GM23338 (cell line): ENCODE data around the gene YBX2. TPM values are rescaled to one million over a fixed set of nuclear protein-coding genes. Genes with fewer than 3 reads are reported as not detected.

Source experiments
- ATAC-seq: fragments of 200-7000 bp; cut with Tn5 transposase; 3 replicates; pipeline ENCODE4 v1.9.1; 2020
- DNase-seq: peaks from one replicate; pipeline ENCODE4 v3.0.0-alpha.2; 2015; ENCODE audit warnings: low spot score
- H2AFZ ChIP-seq: fragments of 200-600 bp; sonication (generic); 2 replicates; pipeline ENCODE4 v1.8.0; 2016; ENCODE audit warnings: antibody characterized with exemption, mild to moderate bottlenecking, moderate library complexity
- H3F3A ChIP-seq: fragments of 200-600 bp; sonication (generic); replicated peaks from 2 replicates; pipeline ENCODE4 v1.8.0; 2017; ENCODE audit warnings: antibody characterized with exemption, mixed run types, low read depth
- H3K27ac ChIP-seq: fragments of 200-600 bp; sonication (generic); 2 replicates; pipeline ENCODE4 v1.6.1; 2016; ENCODE audit warnings: low read depth
- H3K27me3 ChIP-seq: fragments of 200-600 bp; sonication (generic); 2 replicates; pipeline ENCODE4 v1.8.0; 2016; ENCODE audit warnings: mild to moderate bottlenecking, mixed run types, moderate library complexity; ENCODE audit not compliant: insufficient read depth
- H3K36me3 ChIP-seq: fragments of 200-600 bp; sonication (generic); 2 replicates; pipeline ENCODE4 v1.8.0; 2016; ENCODE audit warnings: mild to moderate bottlenecking; ENCODE audit not compliant: insufficient read depth
- H3K4me1 ChIP-seq: fragments of 200-600 bp; sonication (generic); 2 replicates; pipeline ENCODE4 v1.8.0; 2016; ENCODE audit warnings: mild to moderate bottlenecking, moderate library complexity; ENCODE audit not compliant: insufficient read depth
- H3K4me2 ChIP-seq: fragments of 200-600 bp; sonication (generic); 2 replicates; pipeline ENCODE4 v1.7.1; 2017; ENCODE audit warnings: mixed run types
- H3K4me3 ChIP-seq: fragments of 200-600 bp; sonication (generic); 2 replicates; pipeline ENCODE4 v1.6.1; 2016; ENCODE audit warnings: mixed run types
- H3K79me2 ChIP-seq: fragments of 200-600 bp; sonication (generic); replicated peaks from 2 replicates; pipeline ENCODE4 v1.8.0; 2017; ENCODE audit warnings: mild to moderate bottlenecking; ENCODE audit not compliant: insufficient read depth
- H3K9me2 ChIP-seq: fragments of 200-600 bp; sonication (generic); 2 replicates; pipeline ENCODE4 v1.8.0; 2017; ENCODE audit not compliant: insufficient read depth
- H4K20me1 ChIP-seq: fragments of 200-600 bp; sonication (generic); replicated peaks from 2 replicates; pipeline ENCODE4 v1.8.0; 2017; ENCODE audit warnings: mild to moderate bottlenecking; ENCODE audit not compliant: insufficient read depth
- H3K27ac Mint-ChIP-seq: 2 replicates; pipeline ENCODE4 v1.8.0; 2020; ENCODE audit warnings: inconsistent platforms, mild to moderate bottlenecking, moderate library complexity, mixed read lengths
- H3K27me3 Mint-ChIP-seq: 3 replicates; pipeline ENCODE4 v1.8.0; 2022; ENCODE audit warnings: low read depth, mild to moderate bottlenecking, moderate library complexity, mixed read lengths, inconsistent platforms; ENCODE audit not compliant: insufficient read depth, poor library complexity
- H3K36me3 Mint-ChIP-seq: 3 replicates; pipeline ENCODE4 v1.8.0; 2021; ENCODE audit warnings: low read depth, mild to moderate bottlenecking, inconsistent platforms, moderate library complexity, mixed read lengths
- H3K4me1 Mint-ChIP-seq: 3 replicates; pipeline ENCODE4 v1.8.0; 2020; ENCODE audit warnings: mild to moderate bottlenecking, inconsistent platforms, mixed read lengths
- H3K4me3 Mint-ChIP-seq: 3 replicates; pipeline ENCODE4 v1.8.0; 2021; ENCODE audit warnings: moderate library complexity, mild to moderate bottlenecking, inconsistent platforms, mixed read lengths
- H3K9me3 Mint-ChIP-seq: 3 replicates; pipeline ENCODE4 v1.8.0; 2020; ENCODE audit warnings: moderate library complexity, mild to moderate bottlenecking, inconsistent platforms, mixed read lengths
- CREB1 ChIP-seq: fragments of 250-450 bp; sonication (Bioruptor Pico); IDR thresholded peaks from 2 replicates; pipeline ENCODE4 v1.5.0; 2020; ENCODE audit warnings: low read depth, mild to moderate bottlenecking, moderate library complexity
- ETS1 ChIP-seq: IDR thresholded peaks from 2 replicates; pipeline ENCODE4 v1.6.1; 2016; ENCODE audit warnings: antibody characterized with exemption
- EZH2 ChIP-seq: fragments of 200-600 bp; sonication (generic); IDR thresholded peaks from one replicate; pipeline ENCODE4 v1.8.0; 2017; ENCODE audit warnings: antibody characterized with exemption, mild to moderate bottlenecking, low read depth; ENCODE audit not compliant: unreplicated experiment
- EZH2phosphoT487 ChIP-seq: fragments of 200-600 bp; sonication (generic); IDR thresholded peaks from one replicate; pipeline ENCODE4 v1.8.1; 2018; ENCODE audit warnings: antibody characterized with exemption; ENCODE audit not compliant: unreplicated experiment
- JUNB ChIP-seq: IDR thresholded peaks from one replicate; pipeline ENCODE4 v1.6.1; 2016; ENCODE audit warnings: antibody characterized with exemption; ENCODE audit not compliant: unreplicated experiment
- NANOG ChIP-seq: IDR thresholded peaks from 2 replicates; pipeline ENCODE4 v1.6.1; 2016; ENCODE audit warnings: antibody characterized with exemption, borderline replicate concordance
- POLR2AphosphoS5 ChIP-seq: IDR thresholded peaks from 2 replicates; pipeline ENCODE4 v1.6.1; 2016; ENCODE audit warnings: antibody characterized with exemption, low read depth
- REST ChIP-seq: IDR thresholded peaks from one replicate; pipeline ENCODE4 v1.6.1; 2018; ENCODE audit warnings: antibody characterized with exemption; ENCODE audit not compliant: unreplicated experiment
- STAT1 ChIP-seq: IDR thresholded peaks from one replicate; pipeline ENCODE4 v1.6.1; 2016; ENCODE audit warnings: antibody characterized with exemption; ENCODE audit not compliant: unreplicated experiment
- ZNF114 ChIP-seq: fragments of 250-450 bp; sonication (Bioruptor Pico); IDR thresholded peaks from 2 replicates; pipeline ENCODE4 v1.5.0; 2020; ENCODE audit warnings: mild to moderate bottlenecking, moderate library complexity
- ZNF331 ChIP-seq: fragments of 250-450 bp; sonication (Bioruptor Pico); IDR thresholded peaks from 2 replicates; pipeline ENCODE4 v1.5.0; 2020; ENCODE audit warnings: low read depth, mild to moderate bottlenecking, moderate library complexity
- polyA plus RNA-seq: library from polyadenylated mRNA; unstranded; fragments of >200 nt; fragmentation: Nextera tagmentation; extraction: Ambion mirVana; gene quantifications from 2 replicates; pipeline ENCODE4 v1.2.1, GENCODE V29; 2016
- total RNA-seq: library from RNA; depleted of rRNA; stranded (reverse); fragments of >200 nt; shearing (Covaris generic); gene quantifications from 2 replicates; pipeline ENCODE4 v1.2.3, GENCODE V29; 2014
- TF ChIP-seq, protein P1 (sequence below), 2 experiments: fragments of 200-600 bp in 1 of 2; sonication (generic) in 1 of 2; conservative IDR thresholded peaks; 2 replicates each; pipeline versions ENCODE4 v1.5.1 to v1.6.1; 2016 to 2017; ENCODE audit warnings: antibody characterized with exemption in 2 of 2, low read depth in 2 of 2, mild to moderate bottlenecking in 2 of 2, moderate library complexity in 1 of 2
- TF ChIP-seq, protein P2 (sequence below): fragments of 250-450 bp; sonication (Bioruptor Pico); IDR thresholded peaks from 2 replicates; pipeline ENCODE4 v1.5.0; 2020; ENCODE audit warnings: mild to moderate bottlenecking, moderate library complexity

Gene YBX2
- total and polyA plus RNA-seq, 2 experiments from 2014 or later, result 22.5 to 36.5 TPM

DNA sequence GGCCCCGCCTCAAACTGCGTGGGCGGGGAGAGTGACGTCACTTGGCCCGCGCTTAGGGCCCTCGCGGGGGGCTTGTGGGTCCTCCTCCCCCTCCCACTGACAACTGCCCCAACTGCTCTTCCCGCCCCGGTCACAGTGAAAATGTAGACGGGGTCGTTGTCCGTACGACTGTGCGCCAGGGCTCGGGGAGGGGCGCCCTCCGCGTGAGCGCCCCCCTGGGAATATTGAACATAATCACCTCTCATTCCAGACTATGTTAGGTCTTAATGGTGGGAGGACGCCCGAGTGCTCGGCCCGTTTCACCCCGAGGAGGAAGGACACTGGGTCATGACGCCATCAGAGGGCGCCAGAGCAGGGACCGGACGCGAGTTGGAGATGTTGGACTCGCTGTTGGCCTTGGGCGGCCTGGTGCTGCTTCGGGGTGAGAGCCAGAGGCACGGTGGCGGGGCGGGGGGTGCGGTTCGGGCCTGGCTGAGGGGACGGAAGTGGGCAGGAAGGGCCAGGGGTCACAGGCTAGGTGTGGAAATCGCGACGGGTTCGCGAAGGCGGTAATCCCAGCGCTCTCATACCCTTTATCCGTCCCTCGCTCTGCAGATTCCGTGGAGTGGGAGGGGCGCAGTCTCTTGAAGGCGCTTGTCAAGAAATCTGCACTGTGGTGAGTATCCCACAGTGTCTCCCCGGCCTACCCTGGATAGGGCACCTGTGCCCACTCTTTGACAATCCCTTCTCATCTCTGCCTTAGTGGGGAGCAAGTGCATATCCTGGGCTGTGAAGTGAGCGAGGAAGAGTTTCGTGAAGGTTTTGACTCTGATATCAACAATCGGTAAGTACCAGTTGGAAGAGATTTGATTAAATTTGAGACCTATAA is 42.0 kb downstream of the YBX2 start, which contains the start of gene ELP5:
TSS of gene ELP5 (plus strand) at position 40 of the 868 bp plus-strand sequence. CDS start at position 376, 336 bp downstream.
- peak within 1 kb of the TSS; percentile 98 for H3K4me2 ChIP-seq
- Mint-ChIP-seq H3K27me3 (peaks cover 18% of the 10 kb centered on the region), H3K27ac (peak within 1 kb of the TSS; percentile 100), H3K4me3 (peak within 1 kb of the TSS; percentile 91), H3K4me1 (peaks cover 28% of the 10 kb centered on the region), H3K36me3 (peaks cover 45% of the 10 kb centered on the region), H3K9me3 (peaks cover 3% of the 10 kb centered on the region; the same call in 2 of the 3 replicates)
- no peak for TF ChIP-seq ZNF331
- TF ChIP-seq, protein P1, sequence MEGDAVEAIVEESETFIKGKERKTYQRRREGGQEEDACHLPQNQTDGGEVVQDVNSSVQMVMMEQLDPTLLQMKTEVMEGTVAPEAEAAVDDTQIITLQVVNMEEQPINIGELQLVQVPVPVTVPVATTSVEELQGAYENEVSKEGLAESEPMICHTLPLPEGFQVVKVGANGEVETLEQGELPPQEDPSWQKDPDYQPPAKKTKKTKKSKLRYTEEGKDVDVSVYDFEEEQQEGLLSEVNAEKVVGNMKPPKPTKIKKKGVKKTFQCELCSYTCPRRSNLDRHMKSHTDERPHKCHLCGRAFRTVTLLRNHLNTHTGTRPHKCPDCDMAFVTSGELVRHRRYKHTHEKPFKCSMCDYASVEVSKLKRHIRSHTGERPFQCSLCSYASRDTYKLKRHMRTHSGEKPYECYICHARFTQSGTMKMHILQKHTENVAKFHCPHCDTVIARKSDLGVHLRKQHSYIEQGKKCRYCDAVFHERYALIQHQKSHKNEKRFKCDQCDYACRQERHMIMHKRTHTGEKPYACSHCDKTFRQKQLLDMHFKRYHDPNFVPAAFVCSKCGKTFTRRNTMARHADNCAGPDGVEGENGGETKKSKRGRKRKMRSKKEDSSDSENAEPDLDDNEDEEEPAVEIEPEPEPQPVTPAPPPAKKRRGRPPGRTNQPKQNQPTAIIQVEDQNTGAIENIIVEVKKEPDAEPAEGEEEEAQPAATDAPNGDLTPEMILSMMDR (conservative IDR thresholded peaks at IDR 0.05; ENCODE audit: low read depth in 2 of 2), result peak; percentile 7 to 59; a peak in 2 of 4 replicates
- no peak for TF ChIP-seq NANOG
- TF ChIP-seq POLR2AphosphoS5, result peak; percentile 91
- TF ChIP-seq ETS1, result peak; percentile 52; the same call in 1 of the 2 replicates
- no peak for TF ChIP-seq REST
- TF ChIP-seq, protein P2, sequence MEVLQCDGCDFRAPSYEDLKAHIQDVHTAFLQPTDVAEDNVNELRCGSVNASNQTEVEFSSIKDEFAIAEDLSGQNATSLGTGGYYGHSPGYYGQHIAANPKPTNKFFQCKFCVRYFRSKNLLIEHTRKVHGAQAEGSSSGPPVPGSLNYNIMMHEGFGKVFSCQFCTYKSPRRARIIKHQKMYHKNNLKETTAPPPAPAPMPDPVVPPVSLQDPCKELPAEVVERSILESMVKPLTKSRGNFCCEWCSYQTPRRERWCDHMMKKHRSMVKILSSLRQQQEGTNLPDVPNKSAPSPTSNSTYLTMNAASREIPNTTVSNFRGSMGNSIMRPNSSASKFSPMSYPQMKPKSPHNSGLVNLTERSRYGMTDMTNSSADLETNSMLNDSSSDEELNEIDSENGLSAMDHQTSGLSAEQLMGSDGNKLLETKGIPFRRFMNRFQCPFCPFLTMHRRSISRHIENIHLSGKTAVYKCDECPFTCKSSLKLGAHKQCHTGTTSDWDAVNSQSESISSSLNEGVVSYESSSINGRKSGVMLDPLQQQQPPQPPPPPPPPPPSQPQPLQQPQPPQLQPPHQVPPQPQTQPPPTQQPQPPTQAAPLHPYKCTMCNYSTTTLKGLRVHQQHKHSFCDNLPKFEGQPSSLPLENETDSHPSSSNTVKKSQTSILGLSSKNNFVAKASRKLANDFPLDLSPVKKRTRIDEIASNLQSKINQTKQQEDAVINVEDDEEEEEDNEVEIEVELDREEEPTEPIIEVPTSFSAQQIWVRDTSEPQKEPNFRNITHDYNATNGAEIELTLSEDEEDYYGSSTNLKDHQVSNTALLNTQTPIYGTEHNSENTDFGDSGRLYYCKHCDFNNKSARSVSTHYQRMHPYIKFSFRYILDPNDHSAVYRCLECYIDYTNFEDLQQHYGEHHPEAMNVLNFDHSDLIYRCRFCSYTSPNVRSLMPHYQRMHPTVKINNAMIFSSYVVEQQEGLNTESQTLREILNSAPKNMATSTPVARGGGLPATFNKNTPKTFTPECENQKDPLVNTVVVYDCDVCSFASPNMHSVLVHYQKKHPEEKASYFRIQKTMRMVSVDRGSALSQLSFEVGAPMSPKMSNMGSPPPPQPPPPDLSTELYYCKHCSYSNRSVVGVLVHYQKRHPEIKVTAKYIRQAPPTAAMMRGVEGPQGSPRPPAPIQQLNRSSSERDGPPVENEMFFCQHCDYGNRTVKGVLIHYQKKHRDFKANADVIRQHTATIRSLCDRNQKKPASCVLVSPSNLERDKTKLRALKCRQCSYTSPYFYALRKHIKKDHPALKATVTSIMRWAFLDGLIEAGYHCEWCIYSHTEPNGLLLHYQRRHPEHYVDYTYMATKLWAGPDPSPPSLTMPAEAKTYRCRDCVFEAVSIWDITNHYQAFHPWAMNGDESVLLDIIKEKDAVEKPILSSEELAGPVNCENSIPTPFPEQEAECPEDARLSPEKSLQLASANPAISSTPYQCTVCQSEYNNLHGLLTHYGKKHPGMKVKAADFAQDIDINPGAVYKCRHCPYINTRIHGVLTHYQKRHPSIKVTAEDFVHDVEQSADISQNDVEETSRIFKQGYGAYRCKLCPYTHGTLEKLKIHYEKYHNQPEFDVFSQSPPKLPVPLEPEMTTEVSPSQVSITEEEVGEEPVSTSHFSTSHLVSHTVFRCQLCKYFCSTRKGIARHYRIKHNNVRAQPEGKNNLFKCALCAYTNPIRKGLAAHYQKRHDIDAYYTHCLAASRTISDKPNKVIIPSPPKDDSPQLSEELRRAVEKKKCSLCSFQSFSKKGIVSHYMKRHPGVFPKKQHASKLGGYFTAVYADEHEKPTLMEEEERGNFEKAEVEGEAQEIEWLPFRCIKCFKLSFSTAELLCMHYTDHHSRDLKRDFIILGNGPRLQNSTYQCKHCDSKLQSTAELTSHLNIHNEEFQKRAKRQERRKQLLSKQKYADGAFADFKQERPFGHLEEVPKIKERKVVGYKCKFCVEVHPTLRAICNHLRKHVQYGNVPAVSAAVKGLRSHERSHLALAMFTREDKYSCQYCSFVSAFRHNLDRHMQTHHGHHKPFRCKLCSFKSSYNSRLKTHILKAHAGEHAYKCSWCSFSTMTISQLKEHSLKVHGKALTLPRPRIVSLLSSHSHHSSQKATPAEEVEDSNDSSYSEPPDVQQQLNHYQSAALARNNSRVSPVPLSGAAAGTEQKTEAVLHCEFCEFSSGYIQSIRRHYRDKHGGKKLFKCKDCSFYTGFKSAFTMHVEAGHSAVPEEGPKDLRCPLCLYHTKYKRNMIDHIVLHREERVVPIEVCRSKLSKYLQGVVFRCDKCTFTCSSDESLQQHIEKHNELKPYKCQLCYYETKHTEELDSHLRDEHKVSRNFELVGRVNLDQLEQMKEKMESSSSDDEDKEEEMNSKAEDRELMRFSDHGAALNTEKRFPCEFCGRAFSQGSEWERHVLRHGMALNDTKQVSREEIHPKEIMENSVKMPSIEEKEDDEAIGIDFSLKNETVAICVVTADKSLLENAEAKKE (CRISPR knock-in tag), result no peak
- TF ChIP-seq STAT1, result no peak
- no peak for TF ChIP-seq JUNB
- TF ChIP-seq EZH2phosphoT487, result no peak
- no peak for TF ChIP-seq EZH2
- peak; percentile 94 for TF ChIP-seq CREB1 (CRISPR knock-in tag)
- TF ChIP-seq ZNF114 (CRISPR knock-in tag), result no peak
- H3K36me3 ChIP-seq, result peaks cover 13% of the 10 kb centered on the region
- ATAC-seq, result peak; percentile 70
- no peaks in the 10 kb centered on the region for H3K9me2 ChIP-seq
- peak within 1 kb of the TSS; percentile 44; the same call in 1 of the 2 replicates for H2AFZ ChIP-seq
- peak within 1 kb of the TSS; percentile 65 for H3K4me3 ChIP-seq
- peaks cover 15% of the 10 kb centered on the region for H3K4me1 ChIP-seq
- H3K27me3 ChIP-seq, result no peaks in the 10 kb centered on the region
- DNase-seq, result peak; percentile 97
- H3F3A ChIP-seq, result peaks cover 15% of the 10 kb centered on the region; the same call in 1 of the 2 replicates
- H3K27ac ChIP-seq, result peak within 1 kb of the TSS; percentile 96
- peaks cover 53% of the 10 kb centered on the region for H3K79me2 ChIP-seq
- H4K20me1 ChIP-seq, result peaks cover 32% of the 10 kb centered on the region
